NT2/D1 (cell line): Measurements from ENCODE around the gene CIDEA.

Experiments
- DNase-seq: peaks from one replicate; pipeline ENCODE4 v3.0.0-alpha.2; 2011; ENCODE audit warnings: low read depth, low spot score
- H3K27me3 ChIP-seq: 2 replicates; pipeline ENCODE4 v1.6.0; 2011; ENCODE audit warnings: mild to moderate bottlenecking; ENCODE audit not compliant: insufficient read length, insufficient read depth
- H3K36me3 ChIP-seq: 2 replicates; pipeline ENCODE4 v1.6.1; 2011; ENCODE audit warnings: mild to moderate bottlenecking, low read length, mixed read lengths; ENCODE audit not compliant: insufficient read depth, insufficient read length
- H3K4me1 ChIP-seq: 2 replicates; pipeline ENCODE4 v1.5.1; 2011; ENCODE audit not compliant: insufficient read depth, insufficient read length
- H3K4me3 ChIP-seq: 2 replicates; pipeline ENCODE4 v1.5.1; 2011; ENCODE audit warnings: low read depth; ENCODE audit not compliant: insufficient read length
- H3K9ac ChIP-seq: 2 replicates; pipeline ENCODE4 v1.6.0; 2011; ENCODE audit warnings: low read depth; ENCODE audit not compliant: insufficient read length
- H3K9me3 ChIP-seq: 2 replicates; pipeline ENCODE4 v1.5.1; 2011; ENCODE audit warnings: mild to moderate bottlenecking, low read length; ENCODE audit not compliant: insufficient read depth
- SUZ12 ChIP-seq: IDR thresholded peaks from 2 replicates; pipeline ENCODE4 v1.6.1; 2011; ENCODE audit not compliant: insufficient read length, insufficient read depth; ENCODE audit errors: extremely low read depth
- YY1 ChIP-seq: IDR thresholded peaks from 2 replicates; pipeline ENCODE4 v1.6.1; 2011; ENCODE audit not compliant: insufficient read length, insufficient read depth
- ZNF274 ChIP-seq: IDR thresholded peaks from 2 replicates; pipeline ENCODE4 v1.6.1; 2011; ENCODE audit warnings: mild to moderate bottlenecking, low read depth, low read length

CIDEA gene

DNA sequence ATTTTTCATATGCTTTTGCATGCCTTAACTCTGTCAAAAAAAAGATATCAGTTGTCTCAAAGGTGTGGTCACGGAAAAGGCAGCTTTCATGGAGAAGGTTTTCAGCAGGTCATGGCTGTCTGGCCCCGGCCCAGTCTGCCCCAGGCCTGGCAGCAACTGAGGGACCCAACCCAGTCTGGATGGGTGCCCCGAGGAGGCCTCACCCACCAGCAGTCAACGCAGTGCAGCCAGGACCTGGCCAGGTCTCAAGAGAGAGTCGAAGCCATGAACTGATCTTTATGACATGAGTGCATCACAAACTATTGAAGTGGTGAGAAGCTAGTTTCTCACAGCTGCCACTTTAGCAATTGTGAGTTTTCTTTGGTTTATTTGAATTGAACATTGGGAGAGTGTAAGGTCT, 61.8 kb downstream of the CIDEA start:
- no peak for DNase-seq
- H3K4me1 ChIP-seq = no peaks in the 10 kb centered on the region
- peaks cover 80% of the 10 kb centered on the region for H3K36me3 ChIP-seq
- H3K9ac ChIP-seq = no peak overlapping the region
- TF ChIP-seq YY1 (no peak), ZNF274 (no peak), SUZ12 (no peak)
- H3K4me3 ChIP-seq = no peak overlapping the region
- H3K27me3 ChIP-seq = no peaks in the 10 kb centered on the region
- H3K9me3 ChIP-seq = peaks cover 17% of the 10 kb centered on the region; the same call in 1 of the 2 replicates

DNA sequence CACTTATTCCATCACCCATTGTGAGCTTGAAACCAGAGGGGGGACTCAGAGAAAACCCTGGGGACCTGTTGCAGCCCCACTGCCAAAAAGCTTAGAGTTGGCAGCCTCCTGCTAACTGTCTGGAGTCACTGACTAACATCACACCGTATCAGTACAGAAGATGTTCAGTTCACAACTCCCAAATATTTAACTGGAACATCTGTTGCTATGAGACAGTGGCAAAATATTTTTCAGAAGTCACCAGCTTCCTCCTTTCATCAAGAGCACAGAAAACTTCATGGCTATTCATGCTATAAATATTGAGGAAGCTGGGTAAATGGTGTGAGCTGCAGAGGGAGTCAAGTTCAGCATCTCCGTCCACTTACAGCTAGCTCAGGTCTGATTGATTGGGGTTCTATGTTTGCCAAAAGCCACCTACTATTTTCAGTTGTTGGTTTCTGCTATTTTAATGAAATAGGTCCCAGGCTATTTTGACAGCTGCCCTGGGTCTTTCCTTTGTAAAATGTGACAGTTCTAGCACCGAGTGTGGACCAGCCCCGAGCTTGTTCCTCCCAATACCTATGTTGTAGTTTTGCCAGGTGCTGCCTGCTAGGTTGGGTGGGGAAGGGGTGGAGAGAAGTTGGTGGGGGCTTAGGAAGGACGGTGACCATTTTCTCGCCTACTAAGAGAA, 63.6 kb downstream of the CIDEA start:
- H3K36me3 ChIP-seq = peaks cover 84% of the 10 kb centered on the region
- no peak overlapping the region for H3K4me3 ChIP-seq
- no peak overlapping the region for H3K9ac ChIP-seq

DNA sequence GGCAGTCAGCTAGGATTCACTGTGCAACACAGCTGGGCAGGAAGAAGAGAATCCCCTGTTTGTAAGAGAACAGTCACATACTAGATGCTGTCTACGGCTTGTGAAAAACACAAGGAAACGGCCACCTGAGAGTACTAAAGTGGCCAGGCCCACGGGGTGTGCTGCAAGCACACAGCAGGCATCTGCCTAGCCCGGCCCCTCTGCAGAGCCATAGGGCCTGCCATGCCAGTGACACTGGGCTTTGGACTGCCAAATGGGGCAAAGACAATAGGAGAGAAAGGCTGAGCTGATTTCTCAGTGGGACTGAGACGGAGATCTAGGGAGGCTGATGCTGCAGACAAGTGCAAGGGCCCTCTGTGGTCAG, 64.2 kb downstream of the CIDEA start:
- Histone ChIP-seq H3K9ac (no peak overlapping the region), H3K9me3 (no peaks in the 10 kb centered on the region), H3K36me3 (peaks cover 83% of the 10 kb centered on the region), H3K4me1 (no peaks in the 10 kb centered on the region), H3K4me3 (no peak overlapping the region), H3K27me3 (no peaks in the 10 kb centered on the region)
- DNase-seq = no peak
- TF ChIP-seq YY1 = no peak
- no peak for TF ChIP-seq SUZ12
- TF ChIP-seq ZNF274 = no peak

More for the DNA sequence above, 63.6 kb downstream of the CIDEA start:
- no peak for TF ChIP-seq SUZ12
- TF ChIP-seq YY1 = no peak
- TF ChIP-seq ZNF274 = no peak
- no peak for DNase-seq
- no peaks in the 10 kb centered on the region for H3K27me3 ChIP-seq
- no peaks in the 10 kb centered on the region for H3K4me1 ChIP-seq
- no peaks in the 10 kb centered on the region for H3K9me3 ChIP-seq

DNA sequence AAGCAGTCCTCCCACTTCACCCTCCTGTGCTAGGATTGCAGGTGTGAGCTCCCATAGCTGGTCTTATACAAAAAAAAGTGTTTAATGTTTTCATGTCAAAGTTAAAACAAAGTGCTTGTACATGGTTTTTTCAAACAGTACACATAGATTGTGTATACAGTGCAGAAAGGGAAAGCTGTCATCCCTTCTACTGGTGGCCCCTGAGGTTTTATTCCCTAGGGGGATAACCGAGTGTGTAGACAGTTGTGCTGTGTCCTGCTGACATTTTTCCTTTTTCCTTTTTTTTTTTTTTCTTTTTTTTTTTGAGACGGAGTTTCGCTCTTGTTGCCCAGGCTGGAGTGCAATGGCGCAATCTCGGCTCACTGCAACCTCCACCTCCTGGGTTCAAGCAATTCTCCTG, 64.7 kb downstream of the CIDEA start:
- no peak overlapping the region for H3K9ac ChIP-seq
- DNase-seq = no peak
- TF ChIP-seq ZNF274 = no peak
- no peak for TF ChIP-seq YY1
- no peak for TF ChIP-seq SUZ12
- peaks cover 81% of the 10 kb centered on the region for H3K36me3 ChIP-seq
- H3K9me3 ChIP-seq = no peaks in the 10 kb centered on the region
- no peaks in the 10 kb centered on the region for H3K27me3 ChIP-seq
- H3K4me1 ChIP-seq = no peaks in the 10 kb centered on the region
- no peak overlapping the region for H3K4me3 ChIP-seq

DNA sequence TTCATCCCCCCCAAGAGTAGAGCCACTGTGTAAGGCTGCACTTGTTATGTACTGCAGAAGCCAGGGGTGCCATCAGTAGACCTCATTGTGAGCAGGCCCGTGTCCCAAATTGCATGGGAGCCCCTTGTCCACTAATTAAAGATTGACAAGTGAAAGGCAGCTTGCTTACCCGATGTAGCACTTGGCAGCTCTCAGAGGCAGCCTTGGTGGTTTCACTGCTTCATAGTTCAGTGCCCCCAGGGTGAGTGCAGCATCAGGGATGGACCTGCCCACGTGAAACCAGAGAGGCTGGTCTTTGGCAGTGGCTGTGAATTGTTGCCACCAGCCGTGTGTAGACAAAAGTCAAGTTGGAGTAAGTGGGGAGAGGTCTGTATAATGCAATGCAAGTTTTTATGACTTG, 67.2 kb downstream of the CIDEA start:
- Histone ChIP-seq H3K4me1 (no peaks in the 10 kb centered on the region), H3K36me3 (peaks cover 77% of the 10 kb centered on the region), H3K4me3 (no peak overlapping the region), H3K9ac (no peak overlapping the region), H3K27me3 (no peaks in the 10 kb centered on the region), H3K9me3 (no peaks in the 10 kb centered on the region)
- TF ChIP-seq ZNF274 = no peak
- TF ChIP-seq SUZ12 = no peak
- no peak for TF ChIP-seq YY1
- DNase-seq = no peak

DNA sequence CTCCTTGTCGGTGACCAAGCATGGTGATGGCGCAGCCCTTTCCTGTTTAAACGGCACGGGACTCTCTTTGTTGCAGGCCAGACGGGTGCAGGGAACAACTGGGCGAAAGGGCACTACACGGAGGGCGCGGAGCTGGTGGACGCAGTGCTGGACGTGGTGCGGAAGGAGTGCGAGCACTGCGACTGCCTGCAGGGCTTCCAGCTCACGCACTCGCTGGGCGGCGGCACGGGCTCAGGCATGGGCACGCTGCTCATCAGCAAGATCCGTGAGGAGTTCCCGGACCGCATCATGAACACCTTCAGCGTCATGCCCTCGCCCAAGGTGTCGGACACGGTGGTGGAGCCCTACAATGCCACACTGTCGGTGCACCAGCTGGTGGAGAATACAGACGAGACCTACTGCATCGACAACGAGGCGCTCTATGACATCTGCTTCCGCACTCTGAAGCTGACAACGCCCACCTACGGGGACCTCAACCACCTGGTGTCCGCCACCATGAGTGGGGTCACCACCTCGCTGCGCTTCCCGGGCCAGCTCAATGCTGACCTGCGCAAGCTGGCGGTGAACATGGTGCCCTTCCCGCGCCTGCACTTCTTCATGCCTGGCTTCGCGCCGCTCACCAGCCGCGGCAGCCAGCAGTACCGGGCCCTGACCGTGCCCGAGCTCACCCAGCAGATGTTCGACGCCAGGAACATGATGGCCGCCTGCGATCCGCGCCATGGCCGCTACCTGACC, 71.0 kb downstream of the CIDEA start:
- no peak for TF ChIP-seq SUZ12
- TF ChIP-seq YY1 = no peak
- no peak for TF ChIP-seq ZNF274
- peaks cover 82% of the 10 kb centered on the region for H3K36me3 ChIP-seq
- H3K9me3 ChIP-seq = no peaks in the 10 kb centered on the region
- H3K9ac ChIP-seq = no peak overlapping the region
- H3K4me1 ChIP-seq = no peaks in the 10 kb centered on the region
- no peaks in the 10 kb centered on the region for H3K27me3 ChIP-seq
- no peak for DNase-seq
- H3K4me3 ChIP-seq = no peak overlapping the region

DNA sequence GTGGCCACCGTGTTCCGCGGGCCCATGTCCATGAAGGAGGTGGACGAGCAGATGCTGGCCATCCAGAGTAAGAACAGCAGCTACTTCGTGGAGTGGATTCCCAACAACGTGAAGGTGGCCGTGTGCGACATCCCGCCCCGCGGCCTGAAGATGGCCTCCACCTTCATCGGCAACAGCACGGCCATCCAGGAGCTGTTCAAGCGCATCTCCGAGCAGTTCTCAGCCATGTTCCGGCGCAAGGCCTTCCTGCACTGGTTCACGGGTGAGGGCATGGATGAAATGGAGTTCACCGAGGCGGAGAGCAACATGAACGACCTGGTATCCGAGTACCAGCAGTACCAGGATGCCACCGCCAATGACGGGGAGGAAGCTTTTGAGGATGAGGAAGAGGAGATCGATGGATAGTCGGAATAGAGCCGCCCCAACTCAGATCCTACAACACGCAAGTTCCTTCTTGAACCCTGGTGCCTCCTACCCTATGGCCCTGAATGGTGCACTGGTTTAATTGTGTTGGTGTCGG, 71.6 kb downstream of the CIDEA start:
- no peak for DNase-seq
- TF ChIP-seq YY1 = no peak
- no peak for TF ChIP-seq ZNF274
- TF ChIP-seq SUZ12 = no peak
- H3K36me3 ChIP-seq = peaks cover 78% of the 10 kb centered on the region
- no peaks in the 10 kb centered on the region for H3K9me3 ChIP-seq
- H3K4me1 ChIP-seq = no peaks in the 10 kb centered on the region
- no peak overlapping the region for H3K4me3 ChIP-seq
- no peaks in the 10 kb centered on the region for H3K27me3 ChIP-seq
- H3K9ac ChIP-seq = no peak overlapping the region
